PC-9 (cell line): ENCODE results near the gene ATP6V1A. TPM values are rescaled to one million over a fixed set of nuclear protein-coding genes. Genes with fewer than 3 reads are reported as not detected.

Experiments
- BruUV-seq: library from RNA; stranded (reverse); fragments of 400-500 nt; replicated peaks from 2 replicates; lab custom pipeline; 2021; lab: Mats Ljungman, UMichigan
- CTCF ChIA-PET: fragments of 300-600 bp; sonication (Branson Sonifier 250); formaldehyde crosslinking; loops from one replicate; lab custom pipeline; 2022; ENCODE audit warnings: antibody characterized with exemption; lab: Charles Lee
- POLR2A ChIA-PET: fragments of 300-600 bp; sonication (Branson Sonifier 250); formaldehyde crosslinking; loops from one replicate; lab custom pipeline; 2022; ENCODE audit warnings: antibody characterized with exemption; ENCODE audit not compliant: unreplicated experiment; lab: Charles Lee
- DNase-seq, 2 experiments: peaks; one replicate each; pipeline versions ENCODE4 v3.0.0 to v3.0.0-alpha.2; 2015 to 2022; ENCODE audit warnings: mixed read lengths in 1 of 2
- H2AFZ ChIP-seq: fragments of 200-600 bp; sonication (generic); 2 replicates; pipeline ENCODE4 v1.8.1; 2017; ENCODE audit warnings: antibody characterized with exemption
- H3F3A ChIP-seq: fragments of 200-600 bp; sonication (generic); 2 replicates; pipeline ENCODE4 v1.8.1; 2017; ENCODE audit warnings: antibody characterized with exemption, mild to moderate bottlenecking, low read depth; ENCODE audit not compliant: insufficient read depth
- H3K27ac ChIP-seq: fragments of 200-600 bp; sonication (generic); 2 replicates; pipeline ENCODE4 v1.6.1; 2016; ENCODE audit warnings: mixed run types
- H3K27me3 ChIP-seq: fragments of 200-600 bp; sonication (generic); 2 replicates; pipeline ENCODE4 v1.6.1; 2016; ENCODE audit warnings: low read depth, mixed run types; ENCODE audit not compliant: insufficient read depth
- H3K36me3 ChIP-seq: fragments of 200-600 bp; sonication (generic); 2 replicates; pipeline ENCODE4 v1.6.1; 2016; ENCODE audit warnings: low read depth, mixed run types
- H3K4me1 ChIP-seq: fragments of 200-600 bp; sonication (generic); replicated peaks from 2 replicates; pipeline ENCODE4 v1.6.1; 2016; ENCODE audit warnings: mixed run types; ENCODE audit not compliant: insufficient read depth
- H3K4me2 ChIP-seq: fragments of 200-600 bp; sonication (generic); 2 replicates; pipeline ENCODE4 v1.6.1; 2017; ENCODE audit warnings: mixed run types
- H3K4me3 ChIP-seq: fragments of 200-600 bp; sonication (generic); 2 replicates; pipeline ENCODE4 v1.6.1; 2016; ENCODE audit warnings: mixed run types
- H3K79me2 ChIP-seq: fragments of 200-600 bp; sonication (generic); 2 replicates; pipeline ENCODE4 v1.6.1; 2017; ENCODE audit warnings: low read depth, mixed run types
- H3K9me2 ChIP-seq: fragments of 200-600 bp; sonication (generic); 2 replicates; pipeline ENCODE4 v1.8.1; 2017; ENCODE audit warnings: mild to moderate bottlenecking; ENCODE audit not compliant: insufficient read depth
- H3K9me3 ChIP-seq: fragments of 200-600 bp; sonication (generic); 2 replicates; pipeline ENCODE4 v1.8.1; 2016; ENCODE audit warnings: low read depth; ENCODE audit not compliant: insufficient read depth
- H4K20me1 ChIP-seq: fragments of 200-600 bp; sonication (generic); 2 replicates; pipeline ENCODE4 v1.8.1; 2017; ENCODE audit not compliant: insufficient read depth
- EZH2 ChIP-seq: fragments of 200-600 bp; sonication (generic); IDR thresholded peaks from 2 replicates; pipeline ENCODE4 v1.8.0; 2017; ENCODE audit warnings: antibody characterized with exemption, low read depth
- intact Hi-C: fragments of 100-400 bp; cut with micrococcal nuclease; formaldehyde crosslinking; loops from one replicate; pipeline ENCODE4 v1.10.0; 2022; ENCODE audit not compliant: unreplicated experiment
- total RNA-seq: library from RNA; stranded (reverse); gene quantifications from 2 replicates; pipeline ENCODE4 v1.2.3, GENCODE V29; 2021
- TF ChIP-seq, protein P1 (sequence below): fragments of 200-600 bp; sonication (generic); conservative IDR thresholded peaks from 2 replicates; pipeline ENCODE4 v1.6.1; 2017; ENCODE audit warnings: mixed run types, antibody characterized with exemption, mild to moderate bottlenecking, moderate library complexity

Gene ATP6V1A
- total RNA-seq, 1 experiment from 2014 or later, result 75.1 TPM

DNA sequence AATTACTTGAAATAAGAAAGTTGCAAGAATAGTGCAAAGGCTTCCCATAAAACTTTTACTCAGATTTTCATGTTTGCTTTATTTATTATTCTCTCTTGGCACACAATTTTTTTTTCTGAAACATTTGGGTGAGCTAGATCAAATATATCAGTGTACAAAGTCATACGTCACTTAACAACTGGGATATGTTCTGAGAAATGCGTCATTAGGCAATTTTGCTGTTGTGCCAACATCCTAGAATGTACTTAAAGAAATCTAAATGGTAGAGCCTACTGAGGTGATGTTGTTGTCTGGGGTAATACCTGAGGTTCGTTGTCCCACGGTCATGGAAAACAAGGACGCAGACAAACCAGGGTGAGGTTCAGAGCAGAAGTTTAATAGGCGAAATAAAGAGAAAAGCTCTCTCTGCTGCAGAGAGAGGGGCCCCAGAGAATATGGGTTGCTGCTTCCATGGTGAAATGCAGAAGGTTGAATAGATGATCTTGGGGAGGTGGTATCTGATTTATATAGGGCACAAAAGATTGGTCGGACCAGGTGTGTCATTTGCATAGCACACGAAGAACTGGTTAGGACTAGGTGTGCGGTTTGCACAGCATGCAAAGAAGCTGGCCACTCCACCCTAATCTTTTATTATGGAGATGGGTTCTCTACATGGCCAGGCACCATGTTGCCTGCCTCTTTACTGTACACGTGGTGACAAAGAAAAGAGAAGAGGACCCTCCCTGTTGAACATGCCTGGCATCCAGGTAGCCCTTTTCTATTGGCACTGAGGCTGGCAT, 82.9 kb downstream of the ATP6V1A start:
- peak overlapping the region; percentile 38 for H3K4me2 ChIP-seq
- TF ChIP-seq, protein P1, sequence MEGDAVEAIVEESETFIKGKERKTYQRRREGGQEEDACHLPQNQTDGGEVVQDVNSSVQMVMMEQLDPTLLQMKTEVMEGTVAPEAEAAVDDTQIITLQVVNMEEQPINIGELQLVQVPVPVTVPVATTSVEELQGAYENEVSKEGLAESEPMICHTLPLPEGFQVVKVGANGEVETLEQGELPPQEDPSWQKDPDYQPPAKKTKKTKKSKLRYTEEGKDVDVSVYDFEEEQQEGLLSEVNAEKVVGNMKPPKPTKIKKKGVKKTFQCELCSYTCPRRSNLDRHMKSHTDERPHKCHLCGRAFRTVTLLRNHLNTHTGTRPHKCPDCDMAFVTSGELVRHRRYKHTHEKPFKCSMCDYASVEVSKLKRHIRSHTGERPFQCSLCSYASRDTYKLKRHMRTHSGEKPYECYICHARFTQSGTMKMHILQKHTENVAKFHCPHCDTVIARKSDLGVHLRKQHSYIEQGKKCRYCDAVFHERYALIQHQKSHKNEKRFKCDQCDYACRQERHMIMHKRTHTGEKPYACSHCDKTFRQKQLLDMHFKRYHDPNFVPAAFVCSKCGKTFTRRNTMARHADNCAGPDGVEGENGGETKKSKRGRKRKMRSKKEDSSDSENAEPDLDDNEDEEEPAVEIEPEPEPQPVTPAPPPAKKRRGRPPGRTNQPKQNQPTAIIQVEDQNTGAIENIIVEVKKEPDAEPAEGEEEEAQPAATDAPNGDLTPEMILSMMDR, result no peak
- TF ChIP-seq EZH2, result no peak
- no peaks in the 10 kb centered on the region for H3K27me3 ChIP-seq
- DNase-seq, result no peak
- no peak overlapping the region for H2AFZ ChIP-seq
- intact Hi-C loops, result loop anchor here (10.0 kb wide), 1 partner anchor 325 kb away; no protein-coding TSS in a partner anchor
- H3K27ac ChIP-seq, result no peak overlapping the region
- H3K36me3 ChIP-seq, result no peaks in the 10 kb centered on the region
- H3K9me2 ChIP-seq, result no peaks in the 10 kb centered on the region
- BruUV-seq, result no TSS peak
- H3K4me1 ChIP-seq, result peaks cover 24% of the 10 kb centered on the region
- no peaks in the 10 kb centered on the region for H4K20me1 ChIP-seq
- ChIA-PET POLR2A (interaction anchor here (0.6 to 0.7 kb wide), 3 partner anchors 9 to 1955 kb away, joined by 3 to 21 read pairs (median 4); partner anchors contain the start of gene GRAMD1C), CTCF (no interaction called here)
- H3K4me3 ChIP-seq, result no peak overlapping the region
- H3F3A ChIP-seq, result peaks cover 13% of the 10 kb centered on the region; the same call in 1 of the 2 replicates
- no peaks in the 10 kb centered on the region for H3K9me3 ChIP-seq
- no peaks in the 10 kb centered on the region for H3K79me2 ChIP-seq

DNA sequence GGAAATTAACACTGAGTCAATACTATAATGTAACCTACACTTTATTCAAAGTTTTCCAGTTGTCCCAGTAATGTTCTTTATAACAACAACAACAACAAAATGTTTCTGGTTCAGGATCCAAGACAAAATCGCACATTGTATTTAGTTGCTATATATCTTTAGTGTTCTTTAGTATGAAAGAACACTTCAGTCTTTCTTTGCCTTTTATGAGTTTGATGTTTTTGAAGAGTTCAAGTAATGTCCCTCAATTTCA, 84.2 kb downstream of the ATP6V1A start:
- peak overlapping the region; percentile 38 for H3K4me2 ChIP-seq
- H2AFZ ChIP-seq, result no peak overlapping the region
- intact Hi-C loops, result loop anchor here (10.0 kb wide), 1 partner anchor 324 kb away; no protein-coding TSS in a partner anchor
- H4K20me1 ChIP-seq, result no peaks in the 10 kb centered on the region
- H3K27me3 ChIP-seq, result no peaks in the 10 kb centered on the region
- no peaks in the 10 kb centered on the region for H3K9me2 ChIP-seq
- POLR2A ChIA-PET, result no interaction called here
- no peaks in the 10 kb centered on the region for H3K9me3 ChIP-seq
- H3F3A ChIP-seq, result peaks cover 23% of the 10 kb centered on the region; the same call in 1 of the 2 replicates
- CTCF ChIA-PET, result no interaction called here
- H3K79me2 ChIP-seq, result no peaks in the 10 kb centered on the region
- DNase-seq, result no peak
- no peak overlapping the region for H3K4me3 ChIP-seq
- TF ChIP-seq, protein P1, result no peak
- TF ChIP-seq EZH2, result no peak
- H3K27ac ChIP-seq, result peak overlapping the region; percentile 10; the same call in 1 of the 2 replicates
- peaks cover 34% of the 10 kb centered on the region for H3K4me1 ChIP-seq
- H3K36me3 ChIP-seq, result no peaks in the 10 kb centered on the region
- no TSS peak for BruUV-seq

DNA sequence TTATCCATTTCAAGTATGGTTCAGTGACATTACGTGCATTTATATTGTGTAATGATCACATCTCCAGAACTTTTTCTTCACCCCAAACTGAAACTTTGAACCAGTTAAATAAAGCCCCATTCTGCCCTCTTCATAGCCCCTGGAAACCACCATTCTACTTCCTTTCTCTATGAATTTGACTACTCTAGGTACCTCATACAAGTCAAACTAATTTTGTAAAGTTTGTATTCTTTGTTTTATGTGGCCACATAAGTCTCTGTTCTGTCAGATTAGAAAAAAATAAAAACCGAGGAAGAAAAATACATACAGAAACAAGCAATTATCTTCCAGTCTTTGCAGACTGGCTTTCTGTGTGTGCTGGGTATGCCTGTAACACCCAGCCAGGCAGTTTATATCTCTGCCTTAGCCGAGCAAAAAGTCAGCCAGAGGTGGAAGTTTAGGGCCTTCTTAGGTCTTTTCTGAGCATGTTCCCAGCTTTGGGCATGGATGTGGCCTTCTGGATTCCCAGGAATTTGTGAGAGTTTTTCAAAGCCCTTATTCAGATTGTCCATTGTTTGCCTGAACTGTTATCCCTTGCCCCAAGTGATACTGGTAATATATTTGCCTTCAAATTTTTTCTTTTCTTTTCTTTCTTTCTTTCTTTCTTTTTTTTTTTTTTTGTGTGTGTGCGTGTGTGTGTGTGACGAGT, 85.8 kb downstream of the ATP6V1A start:
- ChIA-PET CTCF (no interaction called here), POLR2A (no interaction called here)
- no peaks in the 10 kb centered on the region for H3K27me3 ChIP-seq
- H3K27ac ChIP-seq, result no peak overlapping the region
- TF ChIP-seq, protein P1, result no peak
- TF ChIP-seq EZH2, result no peak
- no peaks in the 10 kb centered on the region for H3K9me2 ChIP-seq
- H3K4me3 ChIP-seq, result no peak overlapping the region
- no peaks in the 10 kb centered on the region for H3K79me2 ChIP-seq
- no peak overlapping the region for H2AFZ ChIP-seq
- no peak for DNase-seq
- intact Hi-C loops, result loop anchor here (10.0 kb wide), 1 partner anchor 322 kb away; no protein-coding TSS in a partner anchor
- H3K4me1 ChIP-seq, result peaks cover 34% of the 10 kb centered on the region
- no peaks in the 10 kb centered on the region for H3K36me3 ChIP-seq
- no TSS peak for BruUV-seq
- H3F3A ChIP-seq, result peaks cover 23% of the 10 kb centered on the region; the same call in 1 of the 2 replicates
- H3K4me2 ChIP-seq, result no peak overlapping the region
- no peaks in the 10 kb centered on the region for H4K20me1 ChIP-seq
- H3K9me3 ChIP-seq, result no peaks in the 10 kb centered on the region
